Fibroblast of villous mesenchyme (primary cell): ENCODE measurements around the gene IKBKG. TPM values are rescaled to one million over a fixed set of nuclear protein-coding genes. Genes with fewer than 3 reads are reported as not detected.
"Not testable (repeated sequence)": the region's sequence is repeated elsewhere in the genome, so short reads cannot be mapped to it uniquely, and the experiment has no call there.

Experiments
- DNase-seq: peaks from one replicate; pipeline ENCODE4 v3.0.0-alpha.2; 2010; ENCODE audit warnings: low read depth
- H3K4me3 ChIP-seq: 2 replicates; pipeline ENCODE4 v1.5.1; 2011; ENCODE audit warnings: low read depth, mild to moderate bottlenecking, low read length
- CTCF ChIP-seq: IDR thresholded peaks from 2 replicates; pipeline ENCODE4 v1.5.1; 2012; ENCODE audit warnings: low read depth, mild to moderate bottlenecking, low read length; ENCODE audit not compliant: insufficient read depth
- small RNA-seq: library from RNA; depleted of rRNA; stranded (forward); fragments of <200 nt; gene quantifications from one replicate; pipeline ENCODE3, GENCODE V24; 2012
- total RNA-seq: library from RNA; depleted of rRNA; stranded (reverse); fragments of >200 nt; gene quantifications from 2 replicates; pipeline ENCODE4 v1.2.3, GENCODE V29; 2012

The IKBKG gene
- total RNA-seq, 1 donor, result 13.0 TPM

GRCh38 chrX:154605566-154605965 lies 58.1 kb downstream of the IKBKG start:
- H3K4me3 ChIP-seq, result no peak overlapping the region
- DNase-seq, result no peak
- no peak for TF ChIP-seq CTCF

GRCh38 chrX:154607370-154607769 lies 60.0 kb downstream of the IKBKG start:
- no peak for DNase-seq
- no peak for TF ChIP-seq CTCF
- H3K4me3 ChIP-seq, result no peak overlapping the region

- not testable (repeated sequence) for DNase-seq, H3K4me3 ChIP-seq
Measured at GRCh38 chrX:154607976-154608375, 60.6 kb downstream of the IKBKG start.

- H3K4me3 ChIP-seq, DNase-seq: not testable (repeated sequence)
Measured at GRCh38 chrX:154608823-154609222, 61.4 kb downstream of the IKBKG start.

GRCh38 chrX:154611146-154611545 lies 63.7 kb downstream of the IKBKG start:
- not testable (repeated sequence) for DNase-seq, H3K4me3 ChIP-seq

GRCh38 chrX:154613586-154613985 lies 66.2 kb downstream of the IKBKG start:
- not testable (repeated sequence) for DNase-seq, H3K4me3 ChIP-seq

Small RNA genes within 50 kb of the gene (small RNA-seq; reads per million reads assigned to genes)
- gene AC244090.1, result not detected

Other genes starting within 250 kb of the IKBKG start
- gene FLNA, start 173.0 kb upstream of the IKBKG start, total RNA-seq, result 3,767 and 4,290 TPM in 2 replicates
- gene EMD, start 168.3 kb upstream of the IKBKG start, total RNA-seq, result 34.5 and 35.1 TPM in 2 replicates
- 1,310 and 1,322 TPM in 2 replicates for gene RPL10, start 149.2 kb upstream of the IKBKG start, total RNA-seq
- gene DNASE1L1, start 138.4 kb upstream of the IKBKG start, total RNA-seq, result 45.4 and 53.5 TPM in 2 replicates
- gene TAFAZZIN, start 136.1 kb upstream of the IKBKG start, total RNA-seq, result 15.5 and 17.4 TPM in 2 replicates
- 72.5 and 91.8 TPM in 2 replicates for gene ATP6AP1, start 118.9 kb upstream of the IKBKG start, total RNA-seq
- gene GDI1, start 110.5 kb upstream of the IKBKG start, total RNA-seq, result 81.8 and 106 TPM in 2 replicates
- gene FAM50A, start 103.5 kb upstream of the IKBKG start, total RNA-seq, result 44.9 and 54.4 TPM in 2 replicates
- gene PLXNA3, start 89.3 kb upstream of the IKBKG start, total RNA-seq, result 16.8 and 26.8 TPM in 2 replicates
- gene LAGE3, start 68.3 kb upstream of the IKBKG start, total RNA-seq, result 12.6 and 15.5 TPM in 2 replicates
- gene UBL4A, start 61.0 kb upstream of the IKBKG start, total RNA-seq, result 31.9 and 32.0 TPM in 2 replicates
- gene SLC10A3, start 57.0 kb upstream of the IKBKG start, total RNA-seq, result 27.7 and 31.5 TPM in 2 replicates
- gene FAM3A, start 31.4 kb upstream of the IKBKG start, total RNA-seq, result 23.5 and 24.6 TPM in 2 replicates
- 95.7 and 128 TPM in 2 replicates for gene G6PD, start 774 bp upstream of the IKBKG start, total RNA-seq
- gene CTAG1A, start 37.5 kb downstream of the IKBKG start, total RNA-seq, result not detected in 2 replicates
- not detected in 2 replicates for gene CTAG1B, start 71.7 kb downstream of the IKBKG start, total RNA-seq
- not detected in 2 replicates for gene CTAG2, start 106.0 kb downstream of the IKBKG start, total RNA-seq
- 0.43 and 0.64 TPM in 2 replicates for gene GAB3, start 203.5 kb downstream of the IKBKG start, total RNA-seq
- 34.8 and 38.9 TPM in 2 replicates for gene DKC1, start 215.2 kb downstream of the IKBKG start, total RNA-seq